SK-N-SH (cell line): ENCODE results near the gene NPIPB8. TPM values are rescaled to one million over a fixed set of nuclear protein-coding genes. Genes with fewer than 3 reads are reported as not detected.
"Not testable (repeated sequence)": the region's sequence is repeated elsewhere in the genome, so short reads cannot be mapped to it uniquely, and the experiment has no call there.

Experiments
- CTCF ChIA-PET: fragments of 300-600, 350-600 bp; formaldehyde crosslinking; extraction: SDS; loops from one replicate; lab custom pipeline; 2021; lab: Yijun Ruan, JAX
- POLR2A ChIA-PET: fragments of 350-600 bp; sonication (Branson Sonifier 250); formaldehyde crosslinking; extraction: SDS; loops from one replicate; lab custom pipeline; 2020; ENCODE audit warnings: antibody characterized with exemption, inconsistent platforms; lab: Yijun Ruan, JAX
- DNase-seq: peaks from one replicate; pipeline ENCODE4 v3.0.0; 2012
- H2AFZ ChIP-seq: fragments of 200-600 bp; sonication (generic); 2 replicates; pipeline ENCODE4 v1.8.1; 2016; ENCODE audit warnings: antibody characterized with exemption, mild to moderate bottlenecking, low read depth
- H3F3A ChIP-seq: fragments of 200-600 bp; sonication (generic); replicated peaks from 2 replicates; pipeline ENCODE3; 2016; ENCODE audit warnings: antibody characterized with exemption, mild to moderate bottlenecking; ENCODE audit not compliant: insufficient read depth
- H3K27ac ChIP-seq, 2 experiments: fragments of 200-500 bp in 1 of 2; fragments of 200-600 bp in 1 of 2; sonication (Bioruptor generic) in 1 of 2; sonication (generic), shearing (Covaris generic) in 1 of 2; 2 replicates each; pipeline versions ENCODE4 v1.5.1 to v1.6.1; 2014 to 2016; ENCODE audit warnings: low read depth in 2 of 2, inconsistent platforms in 1 of 2, low read length in 1 of 2, mild to moderate bottlenecking in 1 of 2, mixed read lengths in 1 of 2
- H3K27me3 ChIP-seq: fragments of 200-600 bp; sonication (generic), shearing (Covaris generic); 2 replicates; pipeline ENCODE4 v1.6.1; 2016; ENCODE audit warnings: mixed run types; ENCODE audit not compliant: insufficient read depth
- H3K36me3 ChIP-seq, 2 experiments: fragments of 200-500 bp in 1 of 2; fragments of 200-600 bp in 1 of 2; sonication (Bioruptor generic) in 1 of 2; sonication (generic) in 1 of 2; replicated peaks in 1 of 2; 2 replicates each; pipeline versions ENCODE3 to v1.5.1; 2014 to 2016; ENCODE audit warnings: low read length in 1 of 2, mild to moderate bottlenecking in 1 of 2; ENCODE audit not compliant: insufficient read depth in 2 of 2, control insufficient read depth in 1 of 2
- H3K4me1 ChIP-seq, 2 experiments: fragments of 200-500 bp in 1 of 2; fragments of 200-600 bp in 1 of 2; sonication (Bioruptor generic) in 1 of 2; sonication (generic), shearing (Covaris generic) in 1 of 2; 2 replicates each; pipeline versions ENCODE4 v1.5.1 to v1.6.1; 2014 to 2016; ENCODE audit warnings: low read depth in 1 of 2, low read length in 1 of 2, mixed run types in 1 of 2; ENCODE audit not compliant: insufficient read depth in 2 of 2, control insufficient read depth in 1 of 2
- H3K4me2 ChIP-seq: fragments of 200-600 bp; sonication (generic), shearing (Covaris generic); 2 replicates; pipeline ENCODE4 v1.6.1; 2017; ENCODE audit warnings: mixed run types
- H3K4me3 ChIP-seq, 2 experiments: fragments of 200-500 bp in 1 of 2; fragments of 200-600 bp in 1 of 2; sonication (Bioruptor generic) in 1 of 2; sonication (generic), shearing (Covaris generic) in 1 of 2; 2 replicates each; pipeline versions ENCODE4 v1.5.1 to v1.8.1; 2014 to 2016; ENCODE audit warnings: low read depth in 2 of 2, inconsistent platforms in 1 of 2, low read length in 1 of 2, mild to moderate bottlenecking in 1 of 2, mixed read lengths in 1 of 2, moderate library complexity in 1 of 2
- H3K79me2 ChIP-seq: fragments of 200-600 bp; sonication (generic); 2 replicates; pipeline ENCODE4 v1.8.1; 2017; ENCODE audit warnings: mild to moderate bottlenecking; ENCODE audit not compliant: insufficient read depth
- H3K9ac ChIP-seq: fragments of 200-600 bp; sonication (generic); 2 replicates; pipeline ENCODE4 v1.6.1; 2017; ENCODE audit warnings: mixed run types
- H3K9me2 ChIP-seq: fragments of 200-600 bp; sonication (generic); 2 replicates; pipeline ENCODE4 v1.6.1; 2017; ENCODE audit warnings: mixed run types
- H3K9me3 ChIP-seq: fragments of 200-600 bp; sonication (generic); 2 replicates; pipeline ENCODE4 v1.6.1; 2017; ENCODE audit warnings: mixed run types, mild to moderate bottlenecking, moderate library complexity
- H4K20me1 ChIP-seq: fragments of 200-600 bp; sonication (generic); 2 replicates; pipeline ENCODE4 v1.6.1; 2017; ENCODE audit warnings: mild to moderate bottlenecking, mixed run types; ENCODE audit not compliant: insufficient read depth
- ELF1 ChIP-seq: IDR thresholded peaks from 2 replicates; pipeline ENCODE4 v1.4.0; 2012
- EP300 ChIP-seq, 2 experiments: IDR thresholded peaks; 2 replicates each; pipeline versions ENCODE4 v1.4.0 to v1.6.1; 2012; ENCODE audit warnings: borderline replicate concordance in 1 of 2, low read depth in 1 of 2, low read length in 1 of 2
- FOSL2 ChIP-seq: IDR thresholded peaks from 2 replicates; pipeline ENCODE4 v1.4.0; 2012; ENCODE audit warnings: low read depth, mild to moderate bottlenecking, moderate library complexity, borderline replicate concordance
- FOXJ3 ChIP-seq: sonication (generic); formaldehyde crosslinking; IDR thresholded peaks from 2 replicates; pipeline ENCODE4 v1.5.1; 2020; ENCODE audit warnings: mild to moderate bottlenecking, missing genetic modification reagents
- IRF3 ChIP-seq: fragments of 150-350 bp; IDR thresholded peaks from 2 replicates; pipeline ENCODE4 v1.6.1; 2016; ENCODE audit warnings: mild to moderate bottlenecking, low read depth, low read length
- MAX ChIP-seq: IDR thresholded peaks from 2 replicates; pipeline ENCODE4 v1.4.0; 2012; ENCODE audit warnings: low read depth
- MEF2A ChIP-seq: IDR thresholded peaks from 2 replicates; pipeline ENCODE4 v1.4.0; 2012; ENCODE audit warnings: low read depth, borderline replicate concordance
- MXI1 ChIP-seq: IDR thresholded peaks from 2 replicates; pipeline ENCODE4 v1.6.1; 2012; ENCODE audit warnings: mild to moderate bottlenecking, low read depth, low read length, improper control_type of control experiment
- NRF1 ChIP-seq: IDR thresholded peaks from 2 replicates; pipeline ENCODE4 v1.6.1; 2012; ENCODE audit warnings: low read depth, mild to moderate bottlenecking, low read length
- RXRA ChIP-seq: IDR thresholded peaks from 2 replicates; pipeline ENCODE4 v1.4.0; 2012; ENCODE audit warnings: low read depth, mild to moderate bottlenecking, borderline replicate concordance
- SIN3A ChIP-seq: IDR thresholded peaks from 2 replicates; pipeline ENCODE4 v1.6.1; 2012; ENCODE audit warnings: low read depth, mild to moderate bottlenecking, low read length, moderate library complexity, borderline replicate concordance
- SMC3 ChIP-seq: IDR thresholded peaks from 2 replicates; pipeline ENCODE4 v1.6.1; 2012; ENCODE audit warnings: low read depth, low read length, improper control_type of control experiment
- TCF12 ChIP-seq: IDR thresholded peaks from 2 replicates; pipeline ENCODE4 v1.4.0; 2012
- TEAD4 ChIP-seq: IDR thresholded peaks from 2 replicates; pipeline ENCODE4 v1.4.0; 2012; ENCODE audit warnings: mild to moderate bottlenecking, borderline replicate concordance; ENCODE audit not compliant: insufficient read depth
- USF2 ChIP-seq: fragments of 150-350 bp; IDR thresholded peaks from 2 replicates; pipeline ENCODE4 v1.6.1; 2017; ENCODE audit warnings: antibody characterized with exemption, low read length, low read depth, borderline replicate concordance
- YY1 ChIP-seq: IDR thresholded peaks from 2 replicates; pipeline ENCODE4 v1.4.0; 2012; ENCODE audit warnings: low read depth, mild to moderate bottlenecking
- ZBTB33 ChIP-seq: IDR thresholded peaks from 2 replicates; pipeline ENCODE4 v1.4.0; 2012; ENCODE audit warnings: low read depth, borderline replicate concordance
- WGBS: methylation state at CpG from one replicate; pipeline ENCODE4 v1.1.6; 2017; ENCODE audit warnings: low lambda C conversion rate; 5-methylcytosine and 5-hydroxymethylcytosine counted together
- polyA plus RNA-seq, 3 experiments: library from polyadenylated mRNA; depleted of rRNA; stranded (reverse); fragments of >200 nt; gene quantifications; 2 replicates each; pipeline ENCODE4 v1.2.3, GENCODE V29; 2012

The NPIPB8 gene
- polyA plus RNA-seq, 1 of the 3 experiments (the other 2 are of a cell fraction): not detected

GRCh38 chr16:28592511-28592910 is 45.4 kb upstream of the NPIPB8 start:
- Histone ChIP-seq H2AFZ (no peak overlapping the region), H3K4me2 (no peak overlapping the region), H3K79me2 (no peaks in the 10 kb centered on the region), H3K9ac (no peak overlapping the region), H3K36me3 (peaks cover 0 to 6% of the 10 kb centered on the region in 2 experiments), H3K4me1 (no peaks in the 10 kb centered on the region), H3K27ac (no peak overlapping the region), H3K27me3 (no peaks in the 10 kb centered on the region), H4K20me1 (no peaks in the 10 kb centered on the region), H3K9me2 (no peaks in the 10 kb centered on the region), H3K9me3 (no peaks in the 10 kb centered on the region), H3K4me3 (no peak overlapping the region), H3F3A (no peaks in the 10 kb centered on the region)
- POLR2A ChIA-PET: no interaction called here
- WGBS: 93% methylated on average over 3 of the region's 5 CpGs
- TF ChIP-seq SIN3A (no peak), EP300 (IDR thresholded peaks at IDR 0.05; ENCODE audit: borderline replicate concordance in 1 of 2, low read depth in 1 of 2, low read length in 1 of 2) (no peak), RXRA (no peak), IRF3 (no peak), ZBTB33 (no peak), FOSL2 (no peak), TCF12 (no peak), SMC3 (no peak), NRF1 (no peak), YY1 (no peak), FOXJ3 (CRISPR knock-in tag) (no peak), USF2 (no peak)
- no peak for DNase-seq
- CTCF ChIA-PET: interaction anchor here (0.8 to 1.0 kb wide), 2 partner anchors 7 to 265 kb away, joined by 3 read pairs; no protein-coding TSS in a partner anchor

- no peak for DNase-seq
- H3K9ac ChIP-seq: no peak overlapping the region
- TF ChIP-seq USF2 (no peak), MEF2A (no peak), MXI1 (no peak), ELF1 (no peak), SIN3A (no peak), EP300 (IDR thresholded peaks at IDR 0.05; ENCODE audit: borderline replicate concordance in 1 of 2, low read depth in 1 of 2, low read length in 1 of 2) (no peak), FOXJ3 (CRISPR knock-in tag) (no peak), MAX (no peak), TEAD4 (no peak), FOSL2 (no peak)
- no peak overlapping the region for H3K4me3 ChIP-seq
- no peaks in the 10 kb centered on the region for H3K79me2 ChIP-seq
- no peak overlapping the region for H3K27ac ChIP-seq
- peaks cover 0 to 6% of the 10 kb centered on the region in 2 experiments for H3K36me3 ChIP-seq
- ChIA-PET POLR2A (no interaction called here), CTCF (interaction anchor here (0.8 to 1.0 kb wide), 2 partner anchors 8 to 266 kb away, joined by 3 read pairs; no protein-coding TSS in a partner anchor)
- no peak overlapping the region for H2AFZ ChIP-seq
- no peaks in the 10 kb centered on the region for H3F3A ChIP-seq
- no peaks in the 10 kb centered on the region for H3K9me2 ChIP-seq
- 97% methylated on average over 10 of the region's 13 CpGs for WGBS
- H3K4me2 ChIP-seq: no peak overlapping the region
- H4K20me1 ChIP-seq: no peaks in the 10 kb centered on the region
- H3K9me3 ChIP-seq: no peaks in the 10 kb centered on the region
- H3K27me3 ChIP-seq: no peaks in the 10 kb centered on the region
- no peaks in the 10 kb centered on the region for H3K4me1 ChIP-seq
Measured at GRCh38 chr16:28592979-28593553, 44.8 kb upstream of the NPIPB8 start.

- CTCF ChIA-PET, H3K27me3 ChIP-seq, DNase-seq, H2AFZ ChIP-seq, H4K20me1 ChIP-seq, POLR2A ChIA-PET, H3K4me2 ChIP-seq, H3K27ac ChIP-seq, H3K9me3 ChIP-seq, H3K36me3 ChIP-seq, H3K9ac ChIP-seq, H3K4me3 ChIP-seq, H3F3A ChIP-seq, H3K9me2 ChIP-seq, H3K79me2 ChIP-seq, H3K4me1 ChIP-seq: not testable (repeated sequence)
- no CpG with 5 or more reads among the region's 6 CpGs for WGBS
Measured at GRCh38 chr16:28595451-28595850, 42.4 kb upstream of the NPIPB8 start.
